ELF-1 (cell line): ENCODE measurements around the gene CHRDL2.
"Not testable (repeated sequence)": the region's sequence is repeated elsewhere in the genome, so short reads cannot be mapped to it uniquely, and the experiment has no call there.

Experiments used
- DNase-seq: peaks from one replicate; pipeline ENCODE4 v3.0.0-alpha.2; 2016; ENCODE audit warnings: low read depth, low spot score

Gene CHRDL2

DNA sequence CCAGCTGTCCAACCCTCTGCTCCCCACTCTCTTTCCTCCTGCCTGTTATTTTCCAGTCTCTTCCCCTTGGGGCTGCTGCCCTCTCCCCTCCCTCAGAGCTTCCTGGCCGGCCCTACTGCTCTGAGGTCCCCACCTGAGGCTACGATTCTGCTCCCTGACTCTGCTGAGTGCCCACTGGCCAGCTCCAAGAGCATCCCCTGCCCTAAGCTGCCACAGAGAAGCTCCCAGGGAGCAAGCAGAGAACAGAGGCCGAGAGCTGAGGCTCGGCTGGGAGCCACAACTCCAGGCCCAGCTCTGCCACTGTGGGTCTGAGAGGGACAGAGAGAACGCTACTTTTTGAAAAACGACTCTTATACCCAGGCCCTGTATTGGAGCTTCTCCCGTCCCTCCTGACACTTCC is 61.1 kb downstream of the CHRDL2 start:
- no peak for DNase-seq

- DNase-seq = no peak
These were observed 61.7 kb downstream of the CHRDL2 start for GRCh38 chr11:74669211-74670160.

DNA sequence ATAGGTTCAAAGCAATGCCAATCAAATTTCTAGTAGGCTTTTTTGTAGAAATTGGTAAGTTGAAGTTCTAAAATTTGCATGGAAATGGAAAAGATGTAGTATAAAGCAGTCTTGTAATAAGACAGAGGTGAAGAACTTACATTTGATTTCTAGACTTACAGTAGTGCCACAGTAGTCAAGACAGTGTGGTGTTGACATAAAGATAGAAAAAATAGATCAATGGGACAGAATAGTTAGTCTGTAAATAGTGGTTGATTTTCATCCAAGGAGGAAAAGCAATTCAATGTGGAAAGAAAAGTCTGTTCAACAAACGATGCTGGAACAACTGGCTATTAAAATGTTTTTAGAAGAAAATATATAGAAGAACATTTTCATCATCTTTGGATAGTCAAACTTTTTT is 67.9 kb downstream of the CHRDL2 start:
- DNase-seq = no peak

GRCh38 chr11:74662487-74663103 is 68.6 kb downstream of the CHRDL2 start:
- DNase-seq = no peak

- not testable (repeated sequence) for DNase-seq
These were observed 72.1 kb downstream of the CHRDL2 start for GRCh38 chr11:74659124-74659523.

DNA sequence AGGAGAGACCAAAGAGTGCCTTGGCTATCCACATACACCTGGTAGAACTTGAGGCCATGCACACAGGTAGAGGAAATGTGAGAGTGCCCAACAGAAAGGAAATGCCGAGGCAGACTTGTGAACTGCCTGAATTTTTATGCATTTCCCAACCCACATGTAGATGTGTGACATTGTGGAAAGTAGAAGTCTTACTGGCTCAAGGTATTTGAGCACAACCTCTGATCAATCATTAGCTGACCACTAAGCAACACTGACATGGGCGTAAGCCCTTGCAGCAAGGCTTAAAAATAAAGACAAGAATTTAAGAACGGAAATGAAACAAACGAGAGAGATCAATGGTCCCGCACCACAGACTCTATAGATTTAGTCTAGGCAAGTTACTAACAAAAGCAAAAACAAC is 76.2 kb downstream of the CHRDL2 start:
- no peak for DNase-seq

DNA sequence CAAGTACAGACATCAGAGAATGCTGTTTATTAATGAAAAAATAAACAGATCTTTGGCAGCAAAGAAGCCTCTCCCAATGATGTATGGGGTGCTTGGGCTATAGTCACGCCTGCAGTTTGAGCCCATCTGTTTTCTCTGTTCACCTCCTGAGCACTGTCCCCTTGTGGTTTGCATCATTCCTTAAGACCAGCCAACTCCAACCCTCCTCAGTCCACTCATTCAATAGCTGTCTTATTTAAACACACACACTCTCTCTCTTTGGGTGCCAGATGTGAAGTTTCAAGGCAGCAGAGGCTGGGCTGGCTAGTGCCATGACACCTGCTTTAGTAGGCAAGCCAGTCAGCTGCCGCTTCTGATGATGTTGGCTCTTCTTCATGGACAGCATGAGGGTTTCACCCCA is 80.7 kb downstream of the CHRDL2 start:
- DNase-seq = no peak

GRCh38 chr11:74648894-74649293 is 82.3 kb downstream of the CHRDL2 start:
- no peak for DNase-seq

DNA sequence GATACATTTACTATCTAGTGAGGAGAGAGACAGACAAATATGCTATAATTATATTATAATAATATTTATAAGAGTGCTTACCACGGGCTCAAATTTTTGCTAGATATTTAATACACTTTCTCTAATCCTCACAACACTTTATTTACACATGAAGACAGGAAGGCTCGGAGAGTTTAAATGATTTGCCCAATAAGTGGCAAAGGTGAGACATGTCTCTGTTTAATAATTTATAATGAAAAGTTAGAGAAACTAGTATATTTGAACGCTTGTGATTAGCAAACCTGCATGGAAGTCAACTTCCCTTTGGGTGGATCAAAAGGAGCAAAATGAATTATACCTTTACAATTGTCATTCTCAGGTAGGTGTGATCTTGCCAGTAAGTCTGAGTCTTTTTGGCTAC is 83.4 kb downstream of the CHRDL2 start:
- DNase-seq = no peak

DNA sequence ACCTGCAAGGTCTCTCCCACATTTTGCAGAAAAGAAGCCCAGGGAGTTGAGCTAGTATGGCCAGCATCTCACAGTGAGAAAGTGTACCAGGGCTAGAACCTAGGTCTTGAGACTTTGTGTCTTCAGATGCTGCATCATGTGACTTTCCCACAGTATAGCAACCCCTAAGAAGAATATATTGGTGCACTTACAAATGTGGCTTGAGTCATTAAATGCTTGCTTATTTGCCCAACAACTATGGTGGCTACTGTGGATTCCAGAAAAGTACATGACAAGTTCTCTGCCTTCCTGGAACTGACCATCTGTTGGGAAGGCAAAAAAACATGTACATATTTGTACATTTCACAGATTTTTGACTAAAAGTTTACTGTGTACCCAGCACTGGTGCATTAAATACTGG is 83.8 kb downstream of the CHRDL2 start:
- no peak for DNase-seq

- DNase-seq = no peak
These were observed 84.3 kb downstream of the CHRDL2 start for GRCh38 chr11:74646954-74647353.
